DOHH2 (cell line): Measurements from ENCODE around the gene MCUR1.

Experiments used
- H3F3A ChIP-seq: fragments of 200-600 bp; sonication (generic), shearing (Covaris generic); 2 replicates; pipeline ENCODE4 v1.6.0; 2016; ENCODE audit warnings: antibody characterized with exemption, mild to moderate bottlenecking; ENCODE audit not compliant: control insufficient read depth, insufficient read depth
- H3K27ac ChIP-seq: fragments of 200-600 bp; sonication (generic); 2 replicates; pipeline ENCODE4 v1.5.1; 2014; ENCODE audit warnings: low read depth, mild to moderate bottlenecking, low read length, moderate library complexity
- H3K27me3 ChIP-seq: fragments of 200-600 bp; sonication (generic); 2 replicates; pipeline ENCODE4 v1.6.1; 2014; ENCODE audit warnings: mild to moderate bottlenecking, low read length, mixed read lengths; ENCODE audit not compliant: control insufficient read depth
- H3K36me3 ChIP-seq: fragments of 200-600 bp; sonication (generic); 2 replicates; pipeline ENCODE4 v1.6.1; 2014; ENCODE audit warnings: mild to moderate bottlenecking, low read length, moderate library complexity, mixed read lengths; ENCODE audit not compliant: control insufficient read depth
- H3K4me1 ChIP-seq: fragments of 200-600 bp; sonication (generic); 2 replicates; pipeline ENCODE4 v1.6.1; 2014; ENCODE audit warnings: mild to moderate bottlenecking, low read length, mixed read lengths; ENCODE audit not compliant: control insufficient read depth
- H3K4me2 ChIP-seq: fragments of 200-600 bp; sonication (generic); 2 replicates; pipeline ENCODE4 v1.6.0; 2014; ENCODE audit warnings: mild to moderate bottlenecking, low read length, moderate library complexity
- H3K4me3 ChIP-seq: fragments of 200-600 bp; sonication (generic); 2 replicates; pipeline ENCODE4 v1.5.1; 2014; ENCODE audit warnings: mild to moderate bottlenecking, low read length, mixed read lengths
- H3K79me2 ChIP-seq: fragments of 200-600 bp; sonication (generic); 2 replicates; pipeline ENCODE4 v1.6.1; 2014; ENCODE audit warnings: mild to moderate bottlenecking, low read length, mixed read lengths; ENCODE audit not compliant: control insufficient read depth
- H3K9me2 ChIP-seq: fragments of 200-600 bp; sonication (generic); replicated peaks from 2 replicates; pipeline ENCODE4 v1.6.1; 2014; ENCODE audit warnings: mild to moderate bottlenecking, low read length, mixed read lengths; ENCODE audit not compliant: control insufficient read depth
- H3K9me3 ChIP-seq: fragments of 200-600 bp; sonication (generic); 2 replicates; pipeline ENCODE4 v1.6.1; 2014; ENCODE audit warnings: antibody characterized with exemption, low read length, mixed read lengths; ENCODE audit not compliant: control insufficient read depth, insufficient read depth
- H4K20me1 ChIP-seq: fragments of 200-600 bp; sonication (generic); 2 replicates; pipeline ENCODE4 v1.6.0; 2014; ENCODE audit warnings: low read depth, mild to moderate bottlenecking, antibody characterized with exemption, low read length, moderate library complexity; ENCODE audit not compliant: control insufficient read depth, insufficient read depth
- EZH2phosphoT487 ChIP-seq: fragments of 200-600 bp; sonication (generic); IDR thresholded peaks from 2 replicates; pipeline ENCODE4 v1.6.1; 2017; ENCODE audit warnings: borderline replicate concordance, mild to moderate bottlenecking, antibody characterized with exemption, low read length, moderate library complexity, mixed read lengths
- TF ChIP-seq, protein P1 (sequence below): fragments of 200-600 bp; sonication (generic); IDR thresholded peaks from one replicate; pipeline ENCODE4 v1.5.1; 2014; ENCODE audit warnings: antibody characterized with exemption, mild to moderate bottlenecking, low read depth, low read length; ENCODE audit not compliant: poor library complexity, severe bottlenecking

Gene MCUR1

GRCh38 chr6:13859871-13860555, 45.7 kb upstream of the MCUR1 start:
- TF ChIP-seq, protein P1, sequence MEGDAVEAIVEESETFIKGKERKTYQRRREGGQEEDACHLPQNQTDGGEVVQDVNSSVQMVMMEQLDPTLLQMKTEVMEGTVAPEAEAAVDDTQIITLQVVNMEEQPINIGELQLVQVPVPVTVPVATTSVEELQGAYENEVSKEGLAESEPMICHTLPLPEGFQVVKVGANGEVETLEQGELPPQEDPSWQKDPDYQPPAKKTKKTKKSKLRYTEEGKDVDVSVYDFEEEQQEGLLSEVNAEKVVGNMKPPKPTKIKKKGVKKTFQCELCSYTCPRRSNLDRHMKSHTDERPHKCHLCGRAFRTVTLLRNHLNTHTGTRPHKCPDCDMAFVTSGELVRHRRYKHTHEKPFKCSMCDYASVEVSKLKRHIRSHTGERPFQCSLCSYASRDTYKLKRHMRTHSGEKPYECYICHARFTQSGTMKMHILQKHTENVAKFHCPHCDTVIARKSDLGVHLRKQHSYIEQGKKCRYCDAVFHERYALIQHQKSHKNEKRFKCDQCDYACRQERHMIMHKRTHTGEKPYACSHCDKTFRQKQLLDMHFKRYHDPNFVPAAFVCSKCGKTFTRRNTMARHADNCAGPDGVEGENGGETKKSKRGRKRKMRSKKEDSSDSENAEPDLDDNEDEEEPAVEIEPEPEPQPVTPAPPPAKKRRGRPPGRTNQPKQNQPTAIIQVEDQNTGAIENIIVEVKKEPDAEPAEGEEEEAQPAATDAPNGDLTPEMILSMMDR = no peak
- no peak for TF ChIP-seq EZH2phosphoT487
- Histone ChIP-seq H3K9me2 (no peaks in the 10 kb centered on the region), H3K4me2 (no peak overlapping the region), H3K79me2 (no peaks in the 10 kb centered on the region), H3K36me3 (no peaks in the 10 kb centered on the region), H3K4me1 (peaks cover 1% of the 10 kb centered on the region), H3K27ac (no peak overlapping the region), H3K4me3 (no peak overlapping the region), H4K20me1 (no peaks in the 10 kb centered on the region), H3K9me3 (peaks cover 6% of the 10 kb centered on the region; the same call in 1 of the 2 replicates), H3K27me3 (0 out of 2 replicates have a peak, but pooled peaks cover 2% of the 10 kb centered on the region), H3F3A (no peaks in the 10 kb centered on the region)

- H3K4me3 ChIP-seq = no peak overlapping the region
- TF ChIP-seq, protein P1 = no peak
- TF ChIP-seq EZH2phosphoT487 = no peak
- H3K4me2 ChIP-seq = no peak overlapping the region
- no peaks in the 10 kb centered on the region for H3K9me3 ChIP-seq
- H3K9me2 ChIP-seq = no peaks in the 10 kb centered on the region
- no peaks in the 10 kb centered on the region for H3K36me3 ChIP-seq
- no peaks in the 10 kb centered on the region for H4K20me1 ChIP-seq
- no peaks in the 10 kb centered on the region for H3F3A ChIP-seq
- 0 out of 2 replicates have a peak, but pooled peaks cover 2% of the 10 kb centered on the region for H3K27me3 ChIP-seq
- H3K27ac ChIP-seq = no peak overlapping the region
- no peaks in the 10 kb centered on the region for H3K4me1 ChIP-seq
- no peaks in the 10 kb centered on the region for H3K79me2 ChIP-seq
These were observed 40.4 kb upstream of the MCUR1 start for GRCh38 chr6:13854716-13855250.

DNA sequence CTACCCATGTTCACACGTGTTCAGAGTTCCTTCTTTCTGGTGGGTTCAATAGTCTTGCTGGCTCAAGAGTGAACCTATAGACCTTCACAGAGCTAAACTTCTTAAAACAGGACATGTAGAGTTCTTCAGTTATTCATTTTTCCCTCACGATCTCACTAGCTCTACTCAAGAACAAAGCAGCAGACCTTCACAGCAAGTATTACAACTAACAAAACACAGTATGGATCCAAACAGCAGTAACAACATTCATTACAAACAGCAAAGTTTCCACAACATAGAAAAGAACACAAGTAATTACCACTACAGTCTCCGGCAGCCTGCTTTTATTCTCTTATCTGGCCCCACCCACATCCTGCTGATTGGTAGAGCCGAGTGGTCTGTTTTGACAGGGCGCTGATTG, 39.5 kb upstream of the MCUR1 start:
- Histone ChIP-seq H3K79me2 (no peaks in the 10 kb centered on the region), H3K27me3 (0 out of 2 replicates have a peak, but pooled peaks cover 2% of the 10 kb centered on the region), H3K4me2 (no peak overlapping the region), H3K36me3 (no peaks in the 10 kb centered on the region), H3K9me2 (no peaks in the 10 kb centered on the region), H3K27ac (no peak overlapping the region), H3F3A (no peaks in the 10 kb centered on the region), H4K20me1 (no peaks in the 10 kb centered on the region), H3K4me3 (no peak overlapping the region), H3K4me1 (no peaks in the 10 kb centered on the region), H3K9me3 (no peaks in the 10 kb centered on the region)
- TF ChIP-seq, protein P1 = no peak
- TF ChIP-seq EZH2phosphoT487 = no peak
